ENCODE results near the gene STK38. TPM values are rescaled to one million over a fixed set of nuclear protein-coding genes. Genes with fewer than 3 reads are reported as not detected.

STK38 gene
- total RNA-seq, 3 donors from 2014 or later = 27.5 to 39.4 (median 31.4) TPM

- Histone ChIP-seq H3K27ac (peak overlapping the region in 1 of 2 donors; percentile 7), H3K27me3 (no peaks in the 10 kb centered on the region), H3K4me3 (no peak overlapping the region), H3K4me1 (no peaks in the 10 kb centered on the region), H3K9me3 (no peaks in the 10 kb centered on the region), H3K36me3 (no peaks in the 10 kb centered on the region)
- DNase-seq (ENCODE audit: low spot score in 2 of 2) = no peak
- intact Hi-C loops (cut with DNase I; ENCODE audit: low total_unique reads) = no loop called here
- TF ChIP-seq POLR2AphosphoS5 (IDR thresholded peaks at IDR 0.05) = no peak
- TF ChIP-seq, protein P1, sequence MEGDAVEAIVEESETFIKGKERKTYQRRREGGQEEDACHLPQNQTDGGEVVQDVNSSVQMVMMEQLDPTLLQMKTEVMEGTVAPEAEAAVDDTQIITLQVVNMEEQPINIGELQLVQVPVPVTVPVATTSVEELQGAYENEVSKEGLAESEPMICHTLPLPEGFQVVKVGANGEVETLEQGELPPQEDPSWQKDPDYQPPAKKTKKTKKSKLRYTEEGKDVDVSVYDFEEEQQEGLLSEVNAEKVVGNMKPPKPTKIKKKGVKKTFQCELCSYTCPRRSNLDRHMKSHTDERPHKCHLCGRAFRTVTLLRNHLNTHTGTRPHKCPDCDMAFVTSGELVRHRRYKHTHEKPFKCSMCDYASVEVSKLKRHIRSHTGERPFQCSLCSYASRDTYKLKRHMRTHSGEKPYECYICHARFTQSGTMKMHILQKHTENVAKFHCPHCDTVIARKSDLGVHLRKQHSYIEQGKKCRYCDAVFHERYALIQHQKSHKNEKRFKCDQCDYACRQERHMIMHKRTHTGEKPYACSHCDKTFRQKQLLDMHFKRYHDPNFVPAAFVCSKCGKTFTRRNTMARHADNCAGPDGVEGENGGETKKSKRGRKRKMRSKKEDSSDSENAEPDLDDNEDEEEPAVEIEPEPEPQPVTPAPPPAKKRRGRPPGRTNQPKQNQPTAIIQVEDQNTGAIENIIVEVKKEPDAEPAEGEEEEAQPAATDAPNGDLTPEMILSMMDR (IDR thresholded peaks at IDR 0.05) = no peak
- no peak for TF ChIP-seq POLR2A (IDR thresholded peaks at IDR 0.05)
These were observed 41.3 kb downstream of the STK38 start for GRCh38 chr6:36505744-36506534.

DNA sequence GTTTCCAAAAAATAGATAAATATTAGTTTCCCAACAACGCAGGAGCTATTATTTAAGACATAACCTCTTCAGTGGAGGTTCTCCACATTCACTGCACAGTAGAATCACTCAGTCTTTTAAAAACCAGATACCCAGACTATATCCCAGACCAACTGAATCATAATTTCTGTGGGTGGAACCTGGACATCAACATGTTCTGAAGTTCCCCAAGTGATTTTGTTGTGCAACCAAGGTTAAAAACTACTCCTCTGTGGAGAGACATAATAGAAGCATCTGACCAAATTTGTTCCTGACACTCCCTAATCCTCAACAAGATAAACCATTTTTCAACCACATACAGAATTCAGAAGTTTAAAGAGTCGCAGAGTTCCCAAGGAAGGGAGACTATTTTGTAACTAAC is 42.3 kb downstream of the STK38 start:
- Histone ChIP-seq H3K9me3 (no peaks in the 10 kb centered on the region), H3K36me3 (no peaks in the 10 kb centered on the region), H3K27me3 (no peaks in the 10 kb centered on the region), H3K27ac (no peak overlapping the region), H3K4me1 (no peaks in the 10 kb centered on the region), H3K4me3 (no peak overlapping the region)
- TF ChIP-seq POLR2A (IDR thresholded peaks at IDR 0.05) = no peak
- TF ChIP-seq POLR2AphosphoS5 (IDR thresholded peaks at IDR 0.05) = no peak
- TF ChIP-seq, protein P1 (IDR thresholded peaks at IDR 0.05) = no peak
- intact Hi-C loops (cut with DNase I; ENCODE audit: low total_unique reads) = no loop called here
- no peak for DNase-seq (ENCODE audit: low spot score in 2 of 2)

DNA sequence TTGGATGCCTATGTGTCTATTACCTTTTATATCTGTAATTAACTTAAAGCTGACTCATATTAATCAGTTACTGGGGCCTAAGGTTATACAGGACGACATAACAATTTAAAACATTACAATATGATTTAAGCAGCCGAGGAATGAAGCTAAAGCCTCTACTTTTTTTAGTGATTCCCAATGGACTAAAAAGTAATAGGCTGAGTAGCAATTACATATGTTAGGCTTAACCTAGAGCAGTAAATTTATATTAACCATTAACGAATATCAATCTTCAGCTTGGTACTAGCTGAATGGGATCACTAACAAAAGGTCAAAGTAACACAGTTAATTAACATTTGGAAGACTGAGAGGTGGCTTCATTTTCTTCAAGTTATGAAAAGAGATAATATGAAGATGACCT is 43.1 kb downstream of the STK38 start:
- Histone ChIP-seq H3K36me3 (no peaks in the 10 kb centered on the region), H3K4me1 (no peaks in the 10 kb centered on the region), H3K27me3 (no peaks in the 10 kb centered on the region), H3K4me3 (no peak overlapping the region), H3K9me3 (no peaks in the 10 kb centered on the region), H3K27ac (no peak overlapping the region)
- intact Hi-C loops (cut with DNase I; ENCODE audit: low total_unique reads) = no loop called here
- no peak for DNase-seq (ENCODE audit: low spot score in 2 of 2)
- TF ChIP-seq POLR2A (IDR thresholded peaks at IDR 0.05) (no peak), POLR2AphosphoS5 (IDR thresholded peaks at IDR 0.05) (no peak)
- TF ChIP-seq, protein P1 (IDR thresholded peaks at IDR 0.05) = no peak

DNA sequence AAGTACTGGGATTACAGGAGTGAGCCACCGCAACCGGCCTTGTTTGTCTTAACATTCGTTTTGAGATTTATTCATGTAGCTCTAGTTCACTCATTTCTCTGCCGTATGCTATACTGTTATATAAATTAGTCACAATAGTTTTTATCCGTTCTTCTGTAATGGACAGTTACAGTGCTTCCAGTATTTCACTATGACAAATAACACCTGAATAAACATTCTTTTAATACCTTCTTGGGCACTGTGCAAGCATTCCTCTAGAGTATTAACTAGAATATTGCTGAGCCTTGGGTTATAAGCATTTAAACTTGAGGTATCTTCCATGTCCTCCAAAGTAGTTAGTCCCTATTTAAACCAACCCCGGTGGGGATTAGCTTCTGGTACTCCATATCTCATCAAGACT is 45.6 kb downstream of the STK38 start:
- intact Hi-C loops (cut with DNase I; ENCODE audit: low total_unique reads) = no loop called here
- H3K27me3 ChIP-seq = no peaks in the 10 kb centered on the region
- H3K4me1 ChIP-seq = no peaks in the 10 kb centered on the region
- no peak overlapping the region for H3K27ac ChIP-seq
- no peak overlapping the region for H3K4me3 ChIP-seq
- H3K36me3 ChIP-seq = no peaks in the 10 kb centered on the region
- H3K9me3 ChIP-seq = no peaks in the 10 kb centered on the region
- no peak for TF ChIP-seq POLR2AphosphoS5 (IDR thresholded peaks at IDR 0.05)
- DNase-seq (ENCODE audit: low spot score in 2 of 2) = no peak

DNA sequence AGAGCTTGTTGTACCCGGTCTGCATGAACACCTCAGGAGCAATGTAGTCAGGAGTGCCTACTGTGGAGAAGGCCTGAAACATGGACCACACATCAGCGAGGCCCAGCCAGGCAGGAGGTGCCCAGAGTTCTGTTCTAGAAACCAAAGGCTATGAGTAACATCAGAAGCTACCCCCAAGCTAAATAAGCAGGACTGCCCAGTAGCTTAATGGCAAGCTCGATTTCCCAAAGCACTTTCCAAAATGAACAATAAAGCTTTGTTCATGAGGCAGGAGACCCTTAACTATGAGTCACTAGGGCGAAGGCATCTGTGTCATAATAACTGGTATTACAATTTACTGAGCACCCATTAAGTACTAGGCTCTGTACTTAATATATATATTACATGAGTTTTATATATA is 47.4 kb downstream of the STK38 start:
- H3K4me3 ChIP-seq = no peak overlapping the region
- no peaks in the 10 kb centered on the region for H3K4me1 ChIP-seq
- no peak overlapping the region for H3K27ac ChIP-seq
- no peak for DNase-seq (ENCODE audit: low spot score in 2 of 2)
- H3K9me3 ChIP-seq = no peaks in the 10 kb centered on the region
- H3K36me3 ChIP-seq = peaks cover 5% of the 10 kb centered on the region
- H3K27me3 ChIP-seq = no peaks in the 10 kb centered on the region
- intact Hi-C loops (cut with DNase I; ENCODE audit: low total_unique reads) = no loop called here
- TF ChIP-seq POLR2A (IDR thresholded peaks at IDR 0.05) (no peak), POLR2AphosphoS5 (IDR thresholded peaks at IDR 0.05) (no peak)
- TF ChIP-seq, protein P1 (IDR thresholded peaks at IDR 0.05) = no peak

Measured in breast epithelium (tissue), 4 donors.